GM10266 (cell line): ENCODE results near the gene PLEKHH2.

ENCODE experiments used
- DNase-seq: peaks from one replicate; pipeline ENCODE4 v3.0.0; 2012; ENCODE audit errors: extremely low spot score
- CTCF ChIP-seq: IDR thresholded peaks from 2 replicates; pipeline ENCODE4 v1.5.1; 2012; ENCODE audit warnings: mild to moderate bottlenecking, low read depth; ENCODE audit not compliant: control insufficient read depth, insufficient read depth; ENCODE audit errors: missing control alignments

Gene PLEKHH2

GRCh38 chr2:43708891-43709290, 71.8 kb downstream of the PLEKHH2 start:
- TF ChIP-seq CTCF, result no peak
- DNase-seq, result no peak

GRCh38 chr2:43710866-43711265, 73.8 kb downstream of the PLEKHH2 start:
- TF ChIP-seq CTCF, result no peak
- no peak for DNase-seq

GRCh38 chr2:43714164-43714563, 77.1 kb downstream of the PLEKHH2 start:
- no peak for TF ChIP-seq CTCF
- DNase-seq, result no peak

- TF ChIP-seq CTCF, result no peak
- DNase-seq, result no peak
Observed at GRCh38 chr2:43715300-43716098, 78.4 kb downstream of the PLEKHH2 start.

- no peak for TF ChIP-seq CTCF
- DNase-seq, result no peak
Observed at GRCh38 chr2:43717322-43717721, 80.3 kb downstream of the PLEKHH2 start.

- TF ChIP-seq CTCF, result no peak
- DNase-seq, result peak; percentile 23
Observed at GRCh38 chr2:43718530-43719124, 81.6 kb downstream of the PLEKHH2 start.

- no peak for TF ChIP-seq CTCF
- DNase-seq, result no peak
Observed at GRCh38 chr2:43724728-43725526, 87.9 kb downstream of the PLEKHH2 start.
